SK-N-SH treated with all-trans-retinoic acid at 6 μM for 48 hours (cell line): Measurements from ENCODE around the gene BUD13.
A peak's percentile ranks its signal among the peaks of the same experiment; 100 is the strongest.

Source experiments
- ATAC-seq: fragments of 200-7000 bp; cut with Tn5 transposase; 3 replicates; pipeline ENCODE4 v1.9.1; 2020; ENCODE audit warnings: mild to moderate bottlenecking, moderate library complexity
- ARNTL ChIP-seq: fragments of 450-650 bp; formaldehyde crosslinking; IDR thresholded peaks from 2 replicates; pipeline ENCODE4 v1.5.0; 2020; ENCODE audit warnings: low read depth, mild to moderate bottlenecking, moderate library complexity, borderline replicate concordance
- CREB5 ChIP-seq: fragments of 250-450 bp; sonication (Bioruptor Pico); IDR thresholded peaks from 2 replicates; pipeline ENCODE4 v1.5.1; 2020; ENCODE audit warnings: low read depth, mild to moderate bottlenecking, moderate library complexity
- GLIS3 ChIP-seq: fragments of 250-450 bp; sonication (Bioruptor Pico); IDR thresholded peaks from 2 replicates; pipeline ENCODE4 v1.5.0; 2020; ENCODE audit warnings: mild to moderate bottlenecking, moderate library complexity
- ISL1 ChIP-seq: fragments of 250-450 bp; sonication (Bioruptor Pico); IDR thresholded peaks from 2 replicates; pipeline ENCODE4 v2.1.2; 2022; ENCODE audit warnings: mild to moderate bottlenecking, moderate library complexity
- OSR1 ChIP-seq: fragments of 250-450 bp; sonication (Bioruptor Pico); IDR thresholded peaks from 2 replicates; pipeline ENCODE4 v1.8.0; 2022; ENCODE audit warnings: moderate library complexity, mild to moderate bottlenecking, inconsistent platforms
- PATZ1 ChIP-seq: fragments of 250-450 bp; sonication (Bioruptor Pico); IDR thresholded peaks from 2 replicates; pipeline ENCODE4 v1.8.0; 2020; ENCODE audit warnings: mild to moderate bottlenecking, moderate library complexity, borderline replicate concordance
- POU6F1 ChIP-seq: fragments of 250-450 bp; sonication (Bioruptor Pico); IDR thresholded peaks from 2 replicates; pipeline ENCODE4 v1.8.0; 2021; ENCODE audit warnings: low read depth, mild to moderate bottlenecking, moderate library complexity, borderline replicate concordance
- RARB ChIP-seq: fragments of 250-450 bp; sonication (Bioruptor Pico); IDR thresholded peaks from 2 replicates; pipeline ENCODE4 v1.8.0; 2021; ENCODE audit warnings: mild to moderate bottlenecking, moderate library complexity
- TCF4 ChIP-seq: fragments of 250-450 bp; sonication (Bioruptor Pico); IDR thresholded peaks from 2 replicates; pipeline ENCODE4 v1.8.0; 2021; ENCODE audit warnings: mild to moderate bottlenecking, moderate library complexity, borderline replicate concordance
- TOX ChIP-seq: fragments of 250-450 bp; sonication (Bioruptor Pico); IDR thresholded peaks from 2 replicates; pipeline ENCODE4 v1.8.0; 2021; ENCODE audit warnings: mild to moderate bottlenecking, moderate library complexity, borderline replicate concordance
- ZFP30 ChIP-seq: fragments of 450-650 bp; formaldehyde crosslinking; IDR thresholded peaks from 2 replicates; pipeline ENCODE4 v1.5.0; 2022; ENCODE audit warnings: mild to moderate bottlenecking, moderate library complexity
- ZNF565 ChIP-seq: fragments of 450-650 bp; formaldehyde crosslinking; conservative IDR thresholded peaks from 2 replicates; pipeline ENCODE4 v1.5.0; 2020; ENCODE audit warnings: low read depth, mild to moderate bottlenecking, moderate library complexity
- ZNF70 ChIP-seq: fragments of 450-650 bp; formaldehyde crosslinking; IDR thresholded peaks from 2 replicates; pipeline ENCODE4 v1.5.0; 2020; ENCODE audit warnings: mild to moderate bottlenecking, moderate library complexity
- ZNF8 ChIP-seq: fragments of 450-650 bp; formaldehyde crosslinking; IDR thresholded peaks from 2 replicates; pipeline ENCODE4 v1.5.0; 2020; ENCODE audit warnings: mild to moderate bottlenecking, moderate library complexity

The BUD13 gene

GRCh38 chr11:116702772-116703385 is 69.9 kb downstream of the BUD13 start:
- ATAC-seq, result peak; percentile 42; the same call in 1 of the 3 replicates
- TF ChIP-seq RARB (CRISPR knock-in tag) (no peak), TCF4 (CRISPR knock-in tag) (peak; percentile 27; the same call in 1 of the 2 replicates), ARNTL (CRISPR knock-in tag) (no peak)

GRCh38 chr11:116701876-116702275 is 70.9 kb downstream of the BUD13 start:
- ATAC-seq, result no peak
- no peak for TF ChIP-seq ZFP30 (CRISPR knock-in tag)

- ATAC-seq, result no peak
- TF ChIP-seq ZFP30 (CRISPR knock-in tag), result no peak
- no peak for TF ChIP-seq POU6F1 (CRISPR knock-in tag)
- TF ChIP-seq GLIS3 (CRISPR knock-in tag), result no peak
- TF ChIP-seq ZNF8, result no peak
Measured at GRCh38 chr11:116701297-116701801, 71.4 kb downstream of the BUD13 start.

GRCh38 chr11:116700586-116701220 is 72.1 kb downstream of the BUD13 start:
- ATAC-seq, result no peak
- TF ChIP-seq OSR1 (CRISPR knock-in tag) (no peak), ZNF565 (no peak), ZNF8 (no peak), PATZ1 (CRISPR knock-in tag) (no peak), TOX (CRISPR knock-in tag) (no peak), ISL1 (CRISPR knock-in tag) (no peak), ZFP30 (CRISPR knock-in tag) (no peak), CREB5 (no peak), ZNF70 (CRISPR knock-in tag) (no peak), POU6F1 (CRISPR knock-in tag) (no peak)
- TF ChIP-seq, all 23 proteins: peak for 0
